Cardiac fibroblast (primary cell): ENCODE measurements around the gene XPO5.
"Not testable (repeated sequence)": the region's sequence is repeated elsewhere in the genome, so short reads cannot be mapped to it uniquely, and the experiment has no call there.

Source experiments
- DNase-seq, 2 donors: peaks; one replicate each; pipeline versions ENCODE4 v3.0.0 to v3.0.0-alpha.2; 2010; ENCODE audit warnings: low read depth in 2 of 2
- H3K4me3 ChIP-seq, 2 donors: replicated peaks in 1 of 2; 1 replicate in 1 of 2; 2 replicates in 1 of 2; pipeline ENCODE4 v1.5.1; 2011; ENCODE audit warnings: low read depth in 2 of 2, low read length in 2 of 2, mild to moderate bottlenecking in 2 of 2, moderate library complexity in 1 of 2
- CTCF ChIP-seq: IDR thresholded peaks from one replicate; pipeline ENCODE4 v1.5.1; 2011; ENCODE audit warnings: low read depth, mild to moderate bottlenecking, low read length, inconsistent platforms

Gene XPO5

DNA sequence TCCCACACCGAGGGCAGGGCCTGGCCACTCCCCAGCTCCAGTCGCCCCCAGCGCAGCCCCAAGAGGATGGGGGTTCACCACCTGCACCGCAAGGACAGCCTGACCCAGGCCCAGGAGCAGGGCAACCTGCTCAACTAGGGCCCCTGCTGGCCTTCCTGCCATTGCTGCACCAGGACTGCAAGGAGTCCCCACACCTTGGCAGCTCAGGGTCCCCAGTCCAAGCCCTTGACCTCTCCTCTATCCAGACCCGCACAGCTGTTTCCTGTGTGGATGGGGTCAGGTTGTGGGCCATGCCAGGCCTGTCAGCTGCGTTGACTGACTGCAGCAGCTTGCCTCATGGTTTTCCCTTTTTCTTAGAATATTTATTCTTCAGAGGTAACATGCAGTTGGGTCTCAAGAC, 70.1 kb downstream of the XPO5 start:
- no peak overlapping the region for H3K4me3 ChIP-seq
- no peak for TF ChIP-seq CTCF

GRCh38 chr6:43504756-43505593, 70.9 kb downstream of the XPO5 start:
- H3K4me3 ChIP-seq = no peak overlapping the region
- DNase-seq = no peak
- TF ChIP-seq CTCF = no peak

More for the DNA sequence above, 70.1 kb downstream of the XPO5 start:
- no peak for DNase-seq

DNA sequence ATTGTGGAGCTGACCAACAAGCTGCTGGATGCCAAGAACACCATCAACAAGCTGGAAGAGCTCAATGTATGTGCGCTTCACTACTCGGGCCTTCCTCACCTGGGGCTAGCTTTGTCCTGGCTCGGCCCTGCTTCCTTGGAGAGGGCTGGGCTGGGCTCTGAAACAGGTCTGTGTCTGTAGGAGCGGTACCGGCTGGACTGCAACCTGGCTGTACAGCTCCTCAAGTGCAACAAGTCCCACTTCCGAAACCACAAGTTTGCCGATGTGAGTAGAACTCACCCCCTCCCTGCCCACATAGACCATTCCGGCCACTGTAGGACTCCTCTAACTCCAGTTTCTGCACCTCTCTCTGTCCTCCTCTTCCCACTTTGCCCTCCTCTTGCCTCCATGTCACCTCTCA, 72.4 kb downstream of the XPO5 start:
- no peak overlapping the region for H3K4me3 ChIP-seq
- DNase-seq = no peak
- TF ChIP-seq CTCF = no peak

DNA sequence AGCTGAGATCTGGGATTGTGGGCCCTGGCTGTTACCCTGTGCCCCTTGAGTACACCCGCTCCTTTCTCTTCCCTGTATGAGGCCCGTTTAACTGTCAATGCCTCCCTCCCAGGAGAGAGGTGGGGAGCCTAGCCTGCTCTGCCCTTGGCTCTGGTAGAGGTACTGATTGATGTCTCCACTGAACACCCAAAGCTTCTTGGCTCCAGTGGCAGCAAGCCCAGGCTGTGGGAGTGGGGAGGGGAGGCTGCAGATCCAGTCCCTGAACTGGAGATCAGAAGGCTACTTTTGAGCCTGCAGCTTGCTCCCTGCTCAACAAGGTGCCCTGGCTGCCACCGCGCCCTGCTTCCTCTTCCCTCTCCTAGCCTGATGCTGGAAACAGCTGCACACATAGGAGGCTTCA, 73.2 kb downstream of the XPO5 start:
- TF ChIP-seq CTCF = no peak
- no peak for DNase-seq
- H3K4me3 ChIP-seq = no peak overlapping the region

DNA sequence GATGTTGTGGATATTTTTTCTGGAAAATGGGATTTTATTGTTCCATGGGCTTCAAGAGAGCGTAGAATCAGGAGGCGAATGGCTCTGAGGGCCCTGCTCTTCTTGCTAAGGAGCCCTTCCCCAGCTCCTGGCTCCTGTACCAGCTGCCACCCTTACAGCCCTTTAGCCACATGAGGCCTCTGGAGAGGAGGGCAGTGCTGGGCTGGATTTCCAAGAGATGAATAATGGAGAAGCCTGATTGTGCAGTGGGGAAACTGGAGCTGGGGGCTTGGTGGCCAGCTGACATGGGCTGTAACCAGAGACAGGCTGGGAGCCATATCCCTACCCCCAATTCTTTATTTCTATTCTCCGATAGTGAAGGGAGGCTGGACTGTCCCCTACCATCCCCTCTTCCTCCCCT, 74.9 kb downstream of the XPO5 start:
- no peak for TF ChIP-seq CTCF
- H3K4me3 ChIP-seq = no peak overlapping the region
- DNase-seq = no peak

DNA sequence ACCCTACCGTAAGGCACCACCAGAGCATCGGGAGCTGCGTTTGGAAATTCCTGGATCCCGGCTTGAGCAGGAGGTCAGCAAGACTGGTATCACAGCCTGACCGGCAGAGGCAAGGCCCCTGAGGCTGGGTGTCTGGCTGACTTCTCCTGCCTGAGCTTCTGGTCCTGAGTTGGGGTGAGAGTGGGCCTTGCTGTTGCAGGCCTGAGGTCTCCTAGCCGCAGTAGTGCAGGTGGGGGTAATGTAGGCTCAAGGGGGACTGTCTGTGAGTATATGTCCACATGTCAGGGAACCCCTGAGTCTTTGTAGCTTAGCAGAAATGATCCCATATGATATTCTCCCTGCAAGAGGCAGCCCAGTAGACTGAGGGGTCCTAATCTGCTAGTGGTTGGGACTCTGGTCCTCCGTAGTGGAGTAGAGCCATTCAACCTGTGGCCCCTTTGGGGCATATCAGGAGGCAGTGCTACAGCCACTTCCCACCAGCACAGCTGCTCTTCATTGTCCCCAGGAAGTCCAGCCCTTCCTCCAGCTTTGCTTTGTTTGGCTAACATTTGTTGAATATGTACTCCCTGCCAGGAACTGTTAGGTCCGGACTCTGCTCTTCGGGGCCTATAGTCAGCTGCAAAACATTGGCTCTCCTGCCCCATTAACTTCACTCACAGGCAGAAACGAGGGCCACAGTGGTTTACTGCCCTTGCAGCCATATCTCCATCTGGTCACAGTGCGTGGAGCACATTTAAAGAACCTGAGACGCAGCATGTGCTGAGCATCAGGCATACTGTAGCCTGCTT, 76.6 kb downstream of the XPO5 start:
- DNase-seq = no peak
- H3K4me3 ChIP-seq = no peak overlapping the region
- no peak for TF ChIP-seq CTCF

DNA sequence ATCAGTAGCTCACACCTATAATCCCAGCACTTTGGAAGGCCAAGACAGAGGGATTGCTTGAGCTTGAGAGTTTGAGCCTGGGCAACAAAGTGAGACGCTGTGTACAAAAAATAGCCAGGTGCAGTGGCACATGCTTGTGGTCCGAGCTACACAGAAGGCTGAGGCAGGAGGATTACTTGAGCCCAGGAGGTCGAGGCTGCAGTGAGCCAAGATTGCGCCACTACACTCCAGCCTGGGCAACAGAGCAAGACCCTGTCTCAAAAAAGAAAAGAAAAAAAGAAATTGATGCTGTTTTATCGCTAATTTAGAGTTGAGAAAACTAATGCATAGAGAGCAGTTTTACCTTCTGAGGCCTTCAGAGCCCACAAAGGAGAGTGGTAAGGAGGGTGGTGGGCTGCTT, 77.5 kb downstream of the XPO5 start:
- H3K4me3 ChIP-seq, DNase-seq: not testable (repeated sequence)
